Measurements from ENCODE around the gene IL1R2.

Gene IL1R2

DNA sequence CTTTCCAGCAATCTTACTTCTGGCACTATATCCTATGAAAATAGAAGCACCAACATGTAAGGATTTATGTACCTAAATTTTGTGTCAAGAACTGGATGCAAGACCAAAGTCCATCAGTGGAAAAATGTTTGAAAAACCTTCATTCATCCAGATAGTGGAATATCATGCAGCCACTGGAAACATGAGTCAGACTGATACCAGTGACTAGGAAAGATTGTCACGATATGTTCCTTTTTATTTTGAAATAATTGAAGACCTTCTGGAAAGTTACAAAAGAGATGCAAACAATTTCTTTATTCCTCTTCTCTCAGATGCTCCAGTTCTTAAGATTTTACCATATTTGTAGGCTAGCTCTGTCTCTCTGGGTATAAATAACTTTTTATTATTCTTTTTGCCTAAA is 40.5 kb upstream of the IL1R2 start:
- no peak overlapping the region for H3K4me3 ChIP-seq (ENCODE audit: low read depth, low read length)
- TF ChIP-seq, protein P1, sequence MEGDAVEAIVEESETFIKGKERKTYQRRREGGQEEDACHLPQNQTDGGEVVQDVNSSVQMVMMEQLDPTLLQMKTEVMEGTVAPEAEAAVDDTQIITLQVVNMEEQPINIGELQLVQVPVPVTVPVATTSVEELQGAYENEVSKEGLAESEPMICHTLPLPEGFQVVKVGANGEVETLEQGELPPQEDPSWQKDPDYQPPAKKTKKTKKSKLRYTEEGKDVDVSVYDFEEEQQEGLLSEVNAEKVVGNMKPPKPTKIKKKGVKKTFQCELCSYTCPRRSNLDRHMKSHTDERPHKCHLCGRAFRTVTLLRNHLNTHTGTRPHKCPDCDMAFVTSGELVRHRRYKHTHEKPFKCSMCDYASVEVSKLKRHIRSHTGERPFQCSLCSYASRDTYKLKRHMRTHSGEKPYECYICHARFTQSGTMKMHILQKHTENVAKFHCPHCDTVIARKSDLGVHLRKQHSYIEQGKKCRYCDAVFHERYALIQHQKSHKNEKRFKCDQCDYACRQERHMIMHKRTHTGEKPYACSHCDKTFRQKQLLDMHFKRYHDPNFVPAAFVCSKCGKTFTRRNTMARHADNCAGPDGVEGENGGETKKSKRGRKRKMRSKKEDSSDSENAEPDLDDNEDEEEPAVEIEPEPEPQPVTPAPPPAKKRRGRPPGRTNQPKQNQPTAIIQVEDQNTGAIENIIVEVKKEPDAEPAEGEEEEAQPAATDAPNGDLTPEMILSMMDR (IDR thresholded peaks at IDR 0.05; ENCODE audit: low read depth, low read length): no peak
- DNase-seq (ENCODE audit: low read depth, low spot score): no peak
- in situ Hi-C loops (cut with HindIII; ENCODE audit: low sequenced_read_pairs): no loop called here

DNA sequence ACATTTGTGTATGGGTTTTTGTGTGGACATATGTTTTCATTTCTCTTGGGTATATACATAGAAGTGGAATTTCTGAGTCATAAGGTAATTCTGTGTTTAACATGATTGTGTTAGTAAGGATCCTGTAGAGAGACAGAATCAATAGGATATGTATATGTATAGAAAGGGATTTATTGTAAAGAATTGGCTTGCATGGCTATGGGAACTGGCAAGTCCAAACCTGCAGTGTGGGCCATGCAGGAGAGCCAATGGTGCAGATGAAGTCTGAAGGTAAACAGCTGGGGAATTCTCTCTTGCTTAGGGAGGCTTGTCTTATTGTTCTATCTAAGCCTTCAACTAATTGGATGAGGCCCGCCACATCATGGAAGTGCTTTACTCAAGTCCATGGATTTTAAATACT is 39.2 kb upstream of the IL1R2 start:
- in situ Hi-C loops (cut with HindIII; ENCODE audit: low sequenced_read_pairs): no loop called here
- TF ChIP-seq, protein P1 (IDR thresholded peaks at IDR 0.05; ENCODE audit: low read depth, low read length): no peak
- DNase-seq (ENCODE audit: low read depth, low spot score): no peak
- no peak overlapping the region for H3K4me3 ChIP-seq (ENCODE audit: low read depth, low read length)

DNA sequence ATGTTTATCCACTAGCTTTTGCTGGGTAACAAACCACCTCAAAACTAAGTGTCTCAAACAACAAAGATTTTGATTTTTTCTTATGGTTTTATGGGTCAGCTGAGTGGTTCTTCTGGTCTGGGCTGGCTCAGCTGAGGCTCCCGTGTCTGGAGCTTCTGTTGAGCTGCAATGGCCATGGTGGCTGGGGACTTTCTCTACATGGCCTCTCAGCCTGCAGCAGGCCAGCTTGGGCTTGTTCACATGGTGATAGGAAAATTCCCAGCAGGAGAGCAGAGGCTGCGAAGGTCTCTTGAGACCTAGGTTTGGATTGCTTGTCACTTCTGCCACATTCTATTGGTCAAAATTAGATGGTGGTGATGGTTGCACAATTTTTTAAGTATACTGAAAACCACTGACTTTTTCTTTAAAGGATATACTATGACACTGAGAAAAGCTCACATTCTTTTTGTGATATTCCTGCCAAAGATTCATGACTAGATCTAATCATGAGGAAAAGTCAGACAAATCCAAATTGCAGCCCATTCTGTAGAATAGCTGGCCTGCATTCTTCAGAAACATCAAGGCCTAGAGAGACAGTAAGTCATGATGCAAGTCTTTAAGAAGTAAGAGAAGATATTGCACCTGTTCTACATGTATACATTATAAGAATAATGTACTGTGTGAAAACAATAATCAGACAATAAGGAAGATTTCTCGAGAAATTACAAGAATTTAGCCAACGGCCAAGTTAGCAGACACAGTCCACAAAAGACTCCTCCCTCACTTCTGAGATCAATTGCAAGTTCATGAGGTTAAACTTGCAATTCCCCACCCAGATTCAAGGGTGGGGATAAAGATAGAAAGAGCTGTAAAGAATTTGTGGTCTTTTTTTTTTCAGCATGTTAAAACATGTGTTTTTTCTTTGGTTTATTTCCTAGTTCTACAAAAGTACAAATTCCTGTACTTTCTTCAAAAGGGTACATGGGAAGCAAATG is 35.0 kb upstream of the IL1R2 start:
- no peak overlapping the region for H3K4me3 ChIP-seq (ENCODE audit: low read depth, low read length)
- TF ChIP-seq, protein P1 (IDR thresholded peaks at IDR 0.05; ENCODE audit: low read depth, low read length): no peak
- in situ Hi-C loops (cut with HindIII; ENCODE audit: low sequenced_read_pairs): no loop called here
- no peak for DNase-seq (ENCODE audit: low read depth, low spot score)

DNA sequence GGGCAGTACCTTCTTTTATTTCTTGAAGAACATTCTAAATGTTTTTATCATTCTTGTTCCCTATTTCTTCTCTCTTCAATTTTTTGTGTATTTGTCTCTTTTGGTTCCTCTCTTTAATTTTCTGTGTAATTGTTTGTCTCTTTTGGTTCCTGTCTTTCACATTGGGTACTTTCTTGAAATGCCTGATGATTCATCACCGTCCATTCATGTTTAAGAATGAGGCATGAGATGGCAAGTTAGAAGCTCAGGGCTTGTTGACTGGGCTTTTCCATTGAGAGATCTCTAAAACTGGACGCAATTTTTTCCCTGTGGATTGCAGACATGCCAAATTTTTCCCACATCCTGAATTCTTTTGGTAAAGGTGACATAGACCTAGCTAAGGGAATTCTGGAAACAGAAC is 33.7 kb upstream of the IL1R2 start:
- no peak overlapping the region for H3K4me3 ChIP-seq (ENCODE audit: low read depth, low read length)
- DNase-seq (ENCODE audit: low read depth, low spot score): no peak
- in situ Hi-C loops (cut with HindIII; ENCODE audit: low sequenced_read_pairs): no loop called here
- TF ChIP-seq, protein P1 (IDR thresholded peaks at IDR 0.05; ENCODE audit: low read depth, low read length): no peak

DNA sequence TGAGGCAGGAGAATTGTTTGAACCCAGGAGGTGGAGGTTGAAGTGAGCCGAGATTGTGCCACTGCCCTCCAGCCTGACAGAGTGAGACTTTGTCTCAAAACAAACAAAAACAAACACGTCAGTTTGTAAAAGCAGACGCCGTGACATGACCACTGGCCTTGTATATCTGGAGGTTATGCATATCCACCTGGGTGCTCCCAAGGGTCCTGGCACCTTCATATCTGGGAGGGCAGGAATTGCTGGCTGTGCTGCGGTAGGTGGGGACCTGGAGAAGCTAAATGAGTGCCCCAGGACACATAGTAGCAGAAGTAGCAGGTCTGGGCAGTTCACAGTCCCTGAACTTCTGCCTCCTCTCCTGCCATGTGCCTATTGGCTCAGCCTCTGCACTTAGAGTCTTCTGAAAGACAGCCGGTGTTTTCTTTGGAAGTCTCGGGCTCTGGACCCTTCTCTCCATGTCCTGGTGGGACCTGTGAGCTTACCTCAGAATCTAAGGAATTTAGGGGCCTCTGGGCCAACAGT is 30.9 kb upstream of the IL1R2 start:
- no peak overlapping the region for H3K4me3 ChIP-seq (ENCODE audit: low read depth, low read length)
- in situ Hi-C loops (cut with HindIII; ENCODE audit: low sequenced_read_pairs): no loop called here

DNA sequence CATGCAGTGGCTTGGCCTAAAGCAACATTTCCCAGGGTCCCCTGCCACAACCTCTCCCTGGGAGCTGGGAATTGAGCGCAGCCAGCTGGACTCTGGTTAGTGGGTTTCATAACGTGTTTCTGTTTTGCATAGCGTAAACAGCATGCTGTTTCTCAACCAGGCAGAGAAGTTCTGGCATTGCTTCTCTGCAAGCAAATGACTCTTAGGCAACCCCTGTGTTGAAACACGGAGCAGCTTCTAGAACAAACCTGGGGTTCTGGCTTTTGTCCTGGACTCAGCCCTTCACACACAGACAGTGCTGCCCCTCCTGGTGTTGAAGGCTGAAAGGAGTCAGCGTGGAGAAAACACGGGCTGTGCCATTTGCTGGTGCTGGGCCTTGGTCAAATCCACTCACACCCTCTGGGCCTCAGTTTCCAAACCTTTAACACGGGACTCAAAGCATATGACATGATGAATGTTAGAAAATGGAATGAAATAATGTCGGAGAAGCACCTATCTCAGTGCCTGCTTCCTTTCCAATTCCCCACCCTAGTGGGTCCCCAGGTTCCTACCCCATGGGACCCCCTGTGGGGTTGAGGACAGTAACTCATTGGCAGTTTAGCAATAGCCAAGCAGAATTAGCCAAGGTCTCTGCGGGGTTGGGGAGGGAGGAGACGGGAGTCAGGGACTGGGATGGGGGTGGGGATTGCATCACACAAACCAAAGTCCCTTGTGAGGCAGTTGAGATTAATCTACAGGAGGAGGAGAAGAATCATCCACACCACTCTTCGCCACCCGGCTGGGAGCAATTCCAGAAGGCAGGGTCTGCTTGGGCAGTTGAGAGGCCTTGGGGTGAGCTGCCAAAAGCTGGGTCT is 30.2 kb upstream of the IL1R2 start:
- H3K4me3 ChIP-seq (ENCODE audit: low read depth, low read length): no peak overlapping the region
- TF ChIP-seq, protein P1 (IDR thresholded peaks at IDR 0.05; ENCODE audit: low read depth, low read length): peak; percentile 8
- in situ Hi-C loops (cut with HindIII; ENCODE audit: low sequenced_read_pairs): no loop called here
- peak; percentile 91 for DNase-seq (ENCODE audit: low read depth, low spot score)

More for the DNA sequence above, 30.9 kb upstream of the IL1R2 start:
- TF ChIP-seq, protein P1 (IDR thresholded peaks at IDR 0.05; ENCODE audit: low read depth, low read length): no peak
- no peak for DNase-seq (ENCODE audit: low read depth, low spot score)

Measured in astrocyte of the spinal cord (primary cell).